NCI-H446 treated with DMSO at 0.1 percent for 48 hours (cell line): ENCODE data around the gene RNF175.

Source experiments
- DNase-seq: peaks from one replicate; lab custom pipeline; 2025; lab: John Stamatoyannopoulos, UW

Gene RNF175

DNA sequence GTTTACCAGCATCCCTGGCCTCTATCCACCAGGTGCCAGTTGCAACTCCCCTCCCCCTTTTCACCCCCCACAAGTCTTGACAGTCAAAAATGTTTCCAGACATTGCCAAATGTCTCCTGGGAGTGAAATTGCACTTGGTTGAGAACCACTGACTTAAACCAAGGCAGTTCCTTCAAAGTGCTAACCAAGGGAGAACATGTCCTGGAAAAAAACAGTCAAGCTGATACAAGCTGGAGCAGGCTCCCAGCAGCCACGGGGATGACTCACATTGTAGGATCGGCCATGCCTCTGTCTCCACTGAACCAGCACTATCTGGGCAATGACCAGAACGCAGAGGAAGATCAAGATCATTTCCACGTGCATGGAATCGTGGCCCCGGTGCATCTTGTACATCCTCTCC is 11.4 kb downstream of the RNF175 start:
- no peak for DNase-seq

DNA sequence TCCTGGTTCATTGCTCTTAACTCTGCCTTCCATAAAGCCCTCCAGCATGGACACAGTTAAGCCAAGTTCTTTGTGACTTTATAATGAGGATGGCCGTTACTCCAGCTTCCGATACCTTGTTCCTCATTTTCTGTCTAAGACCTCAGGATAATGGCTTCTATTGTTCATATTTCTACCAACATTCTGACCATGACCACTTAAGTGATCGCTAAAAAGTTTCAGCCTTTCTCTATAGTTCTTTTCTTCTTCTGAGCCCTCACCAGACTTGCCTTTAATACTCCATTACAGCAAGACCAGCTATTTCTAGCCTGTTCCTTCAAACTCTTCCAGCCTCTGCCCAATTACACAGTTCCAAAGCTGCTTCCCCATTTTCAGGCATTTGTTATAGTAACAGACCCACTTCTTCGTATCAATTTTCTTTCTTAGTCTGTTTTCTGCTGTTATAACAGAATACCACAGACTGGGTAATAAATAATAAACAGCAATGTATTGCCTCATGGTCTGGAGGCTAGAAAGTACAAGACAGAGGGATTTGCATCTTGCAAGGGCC is 12.3 kb downstream of the RNF175 start:
- no peak for DNase-seq

DNA sequence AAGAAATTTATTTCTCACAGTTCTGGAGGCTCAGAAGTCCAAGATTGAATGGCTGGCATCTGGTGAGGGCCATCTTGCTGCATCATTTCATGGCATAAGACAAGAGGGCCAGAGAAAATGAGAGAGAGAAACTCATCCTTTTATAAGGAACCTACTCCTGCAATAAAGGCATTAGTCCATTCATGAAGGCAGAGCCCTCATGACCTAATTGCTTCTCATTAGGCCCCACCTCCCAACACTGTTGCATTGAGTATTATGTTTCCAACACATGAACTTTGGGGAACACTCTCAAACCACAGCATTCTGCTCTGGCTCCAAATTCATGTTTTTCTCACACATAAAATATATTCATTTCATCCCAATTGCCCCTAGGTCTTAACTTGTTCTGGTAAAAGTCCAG is 14.2 kb downstream of the RNF175 start:
- DNase-seq, result no peak

DNA sequence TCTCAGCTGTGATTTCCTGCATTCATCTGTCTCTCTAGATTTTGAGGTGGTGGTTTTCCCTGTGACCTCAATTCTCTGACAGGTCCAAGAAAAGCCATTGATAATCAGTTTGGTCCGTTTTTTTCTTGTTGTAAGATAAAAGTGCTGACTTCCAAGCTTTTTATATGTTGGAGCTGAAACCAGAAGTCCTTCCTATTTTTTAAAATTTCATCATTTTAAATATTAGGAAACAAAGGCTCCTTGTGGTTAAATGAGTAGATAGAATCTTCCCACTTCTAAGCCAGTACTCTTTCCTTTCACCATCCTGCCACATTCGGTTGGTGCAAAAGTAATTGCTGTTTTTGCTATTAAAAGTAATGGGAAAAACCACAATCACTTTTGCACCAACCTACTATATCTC is 18.3 kb downstream of the RNF175 start:
- DNase-seq, result no peak

DNA sequence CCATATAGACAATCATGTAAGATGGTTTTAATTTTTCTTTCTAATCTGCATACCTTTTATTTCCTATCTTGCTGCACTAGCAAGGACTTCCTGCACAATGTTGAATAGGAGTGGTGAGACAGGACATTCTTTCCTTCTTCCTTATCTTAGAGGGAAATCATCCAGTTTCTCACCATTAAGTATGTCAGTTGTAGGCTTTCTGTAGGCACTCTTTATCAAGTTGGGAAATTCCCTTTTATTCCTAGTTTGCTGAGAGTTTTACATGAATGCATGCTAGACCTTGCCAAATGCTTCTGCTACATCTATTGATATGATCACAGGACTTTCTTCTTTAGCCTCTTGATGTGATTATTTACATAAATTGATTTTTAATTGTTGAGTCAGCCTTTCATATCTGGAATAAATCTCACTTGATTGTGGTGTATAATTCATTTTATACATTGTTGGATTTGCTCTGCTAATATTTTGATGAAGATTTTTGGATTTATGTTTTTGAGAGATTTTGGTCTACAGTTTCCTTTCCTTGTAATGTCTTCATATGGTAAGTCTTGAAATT is 23.8 kb downstream of the RNF175 start:
- DNase-seq, result no peak

DNA sequence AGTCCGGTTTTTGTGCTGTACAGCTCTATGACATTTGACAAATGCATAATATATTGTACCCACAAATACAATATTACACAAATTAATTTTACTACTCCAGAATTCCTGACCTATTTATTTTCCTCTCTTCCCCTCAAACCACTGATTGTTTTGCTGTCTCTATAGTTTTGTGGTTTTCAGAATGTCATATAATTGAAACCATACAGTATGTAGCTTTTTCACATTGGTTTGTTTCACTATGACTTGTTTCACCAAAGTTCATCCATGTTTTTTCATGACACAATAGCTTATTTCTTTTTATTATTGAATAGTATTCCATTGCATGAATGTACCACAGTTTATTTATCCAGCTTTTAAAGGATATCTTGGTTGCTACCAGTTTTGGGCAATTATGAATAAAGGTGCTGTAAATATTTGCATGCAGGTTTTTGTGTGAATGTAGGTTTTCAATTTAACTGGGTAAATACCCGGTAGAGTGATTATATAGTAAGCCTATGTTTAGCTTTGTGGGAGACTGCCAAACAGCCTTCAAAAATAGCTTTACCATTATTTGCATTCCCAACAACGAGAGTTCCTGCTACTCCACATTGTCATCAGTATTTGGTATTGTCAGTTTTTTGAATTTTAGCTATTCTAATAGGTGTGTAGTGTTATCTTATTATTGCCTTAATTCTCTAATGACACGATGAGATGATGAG is 25.9 kb downstream of the RNF175 start:
- no peak for DNase-seq

DNA sequence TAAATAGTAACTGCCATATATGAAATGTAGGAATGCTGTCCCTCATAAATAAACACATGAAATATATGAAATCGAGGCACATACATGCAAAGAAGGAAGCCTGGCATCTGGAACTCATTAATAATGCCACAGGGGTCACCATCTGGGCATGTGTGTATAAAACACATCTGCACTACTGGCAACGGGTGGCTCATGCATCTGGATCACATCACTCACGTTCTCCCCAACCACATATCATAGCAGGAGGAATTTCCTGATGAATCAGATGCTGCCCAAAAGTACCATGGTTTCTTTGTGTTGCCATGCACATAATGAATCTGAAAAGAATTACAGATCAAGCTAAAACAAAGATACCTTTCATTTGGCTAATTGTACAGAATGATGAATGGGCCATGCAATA is 28.6 kb downstream of the RNF175 start:
- DNase-seq, result no peak

DNA sequence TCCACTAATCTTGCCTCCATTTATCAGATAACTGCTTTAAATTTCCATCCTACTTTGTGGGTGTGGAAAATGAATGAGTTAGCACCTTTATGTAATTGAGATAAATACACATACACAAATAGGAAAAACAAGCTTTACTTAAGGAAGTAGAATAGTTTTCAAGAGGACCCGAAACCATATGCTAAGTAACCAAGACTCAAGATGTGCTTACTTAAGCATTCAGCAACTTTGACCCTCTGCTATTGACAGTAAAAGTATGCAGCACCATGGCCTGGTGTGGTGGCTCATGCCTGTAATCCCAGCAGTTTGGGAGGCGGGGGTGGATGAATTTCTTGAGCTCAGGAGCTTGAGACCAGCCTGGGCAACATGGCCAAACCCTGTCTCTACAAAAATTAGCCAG is 29.9 kb downstream of the RNF175 start:
- no peak for DNase-seq

DNA sequence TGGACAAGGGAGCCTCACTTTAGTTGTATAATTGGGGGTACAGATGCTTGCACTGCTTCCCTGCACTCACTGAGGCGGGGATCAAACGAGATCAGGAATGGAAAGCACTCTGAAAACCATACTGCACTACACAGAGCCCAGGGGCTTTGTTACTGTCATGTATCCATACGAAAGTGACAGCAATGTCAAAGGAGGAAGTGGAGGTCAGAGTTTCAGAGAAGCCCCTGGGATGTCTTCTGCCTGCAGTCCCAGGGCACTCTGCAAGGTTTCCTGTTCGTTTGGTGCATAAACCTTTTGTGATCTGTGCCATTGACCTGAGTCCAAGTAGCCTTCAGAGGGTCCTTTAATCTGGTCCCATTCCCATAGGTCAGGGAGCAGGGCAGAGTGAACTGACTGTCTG is 31.2 kb downstream of the RNF175 start:
- DNase-seq, result no peak

DNA sequence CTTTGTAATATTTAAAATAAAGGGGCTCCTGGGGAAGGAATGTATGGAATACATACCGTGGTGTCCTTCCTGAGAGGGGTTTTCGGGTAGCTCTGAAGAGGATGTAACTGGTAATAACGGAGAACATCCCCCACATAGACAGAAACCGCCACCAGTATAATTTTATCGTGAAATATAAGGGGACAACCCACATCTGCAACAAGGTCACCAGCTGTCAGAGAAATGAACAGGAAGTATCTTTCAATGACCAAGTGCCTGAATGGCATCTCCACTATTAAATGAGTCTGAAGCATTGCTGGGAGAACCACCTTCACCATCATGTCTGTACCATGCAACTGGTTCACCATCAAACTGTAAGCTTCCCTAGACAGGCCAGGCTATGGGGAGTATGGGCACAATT is 31.7 kb downstream of the RNF175 start:
- DNase-seq, result no peak

DNA sequence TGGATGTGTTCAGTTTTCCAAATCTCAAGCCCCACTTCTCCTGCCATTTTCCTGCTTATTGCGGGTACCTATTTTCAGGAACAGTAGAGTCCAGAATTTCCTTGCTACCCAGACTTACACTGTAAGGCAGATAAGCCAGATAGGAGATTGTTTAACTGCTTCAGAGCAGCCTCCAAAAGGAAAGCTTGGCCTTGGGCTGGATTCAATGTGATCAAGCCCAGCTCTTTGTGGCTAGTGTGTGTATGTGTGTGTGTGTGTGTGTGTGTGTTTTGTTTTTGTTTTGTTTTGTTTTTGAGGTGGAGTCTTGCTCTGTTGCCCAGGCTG is 34.0 kb downstream of the RNF175 start:
- DNase-seq, result no peak

DNA sequence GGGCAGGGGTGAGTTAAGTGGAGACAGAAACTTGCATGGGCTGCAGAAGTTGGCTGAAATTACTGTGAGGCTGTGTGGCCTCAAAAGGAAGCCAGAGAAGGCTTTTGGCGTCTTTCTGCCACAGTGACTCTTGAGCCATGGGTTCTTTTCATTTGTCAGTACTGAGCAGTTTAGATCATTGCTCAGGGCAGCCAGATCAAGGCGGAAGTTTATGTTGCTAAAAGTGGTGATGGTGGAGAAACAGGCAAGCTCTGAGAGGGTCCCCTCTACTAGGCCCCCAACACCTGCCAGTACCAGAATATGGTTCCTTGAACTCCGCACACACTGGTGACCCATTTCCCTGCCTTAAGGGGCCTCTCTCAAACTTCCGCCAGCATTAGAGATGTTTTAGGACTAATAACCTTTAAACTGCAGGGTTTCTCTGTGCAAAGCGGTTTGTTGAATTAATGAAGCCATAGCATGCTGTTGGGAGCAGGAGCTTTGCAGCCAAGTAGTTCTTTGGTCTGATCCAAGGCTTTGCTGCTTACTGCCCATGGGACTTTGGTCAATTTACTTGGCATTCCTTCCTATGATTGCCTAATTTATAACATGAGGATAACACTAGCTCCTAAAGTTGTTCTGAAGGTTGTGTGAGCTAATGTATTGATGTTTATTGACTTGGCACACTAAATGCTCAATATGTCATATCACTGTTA is 34.5 kb downstream of the RNF175 start:
- no peak for DNase-seq

DNA sequence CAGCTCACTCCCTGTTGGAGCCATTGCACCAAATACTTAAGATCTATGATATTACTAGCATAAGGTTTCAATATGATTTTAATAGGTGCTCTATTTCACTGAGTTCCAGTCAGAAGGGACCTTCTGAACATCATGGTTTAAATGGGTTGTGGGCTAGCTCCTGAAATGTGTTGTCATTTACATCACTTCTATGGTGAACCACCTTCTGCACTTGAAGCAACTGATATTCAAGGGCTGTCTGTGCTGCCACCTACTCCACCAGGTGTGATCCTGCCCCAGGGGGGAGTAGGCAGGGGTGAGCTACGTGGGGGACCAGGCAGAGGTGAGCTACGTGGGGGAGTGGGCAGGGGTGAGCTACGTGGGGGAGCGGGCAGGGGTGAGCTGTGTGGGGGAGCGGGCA is 35.2 kb downstream of the RNF175 start:
- DNase-seq, result no peak

DNA sequence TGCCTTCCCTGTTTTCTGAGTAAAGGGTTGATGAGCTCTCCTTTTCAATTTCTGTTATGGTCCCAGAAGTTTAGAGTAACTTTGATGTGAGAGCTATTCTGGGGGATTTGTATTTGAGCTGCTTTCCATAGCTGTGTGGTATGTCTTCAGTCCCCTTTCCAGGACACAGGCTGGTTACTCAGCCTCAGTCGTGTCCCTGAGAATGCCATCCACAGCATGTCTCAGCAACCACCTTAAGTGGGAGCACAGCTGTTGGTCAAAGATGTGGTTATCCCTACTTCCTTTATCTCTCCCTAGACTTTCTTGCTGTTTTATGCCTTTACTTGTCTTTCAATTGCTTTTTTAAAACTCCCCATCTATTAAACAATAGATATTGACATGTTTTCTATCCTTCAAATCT is 37.8 kb downstream of the RNF175 start:
- no peak for DNase-seq

DNA sequence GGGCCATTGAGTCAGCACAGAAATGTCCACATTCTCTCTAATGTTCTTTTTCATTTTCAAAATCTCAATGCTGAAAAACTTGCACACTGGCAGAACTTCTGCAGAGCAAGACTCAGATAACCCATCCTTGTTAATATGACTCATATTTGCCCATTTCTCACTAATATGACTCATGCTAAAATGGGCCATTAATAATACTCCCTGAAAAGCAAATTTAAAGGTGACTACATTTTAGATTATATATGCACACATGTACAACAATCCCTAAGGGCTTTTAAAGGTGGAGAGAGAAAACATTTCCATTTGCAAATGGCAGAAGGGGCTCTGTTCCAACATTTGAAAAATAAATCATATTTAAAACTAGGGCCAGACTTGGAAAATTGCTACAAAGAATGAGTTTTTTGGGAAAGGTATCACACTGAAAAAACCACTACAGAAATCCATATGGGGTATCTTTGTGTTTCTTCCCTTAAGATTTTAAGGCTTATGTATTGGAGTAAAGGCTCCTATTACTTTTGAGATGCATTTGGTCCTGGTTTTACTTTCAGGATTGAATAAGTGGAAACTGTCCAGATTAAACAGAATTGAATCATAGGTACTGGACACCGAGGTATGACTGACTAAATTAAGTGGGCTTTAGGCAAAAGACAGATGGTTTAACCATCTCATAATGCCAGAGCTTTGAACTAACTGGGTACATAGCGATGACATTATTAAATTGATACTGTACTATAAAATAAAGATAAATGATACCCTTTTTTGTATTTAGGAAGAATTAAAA is 45.8 kb downstream of the RNF175 start:
- no peak for DNase-seq

DNA sequence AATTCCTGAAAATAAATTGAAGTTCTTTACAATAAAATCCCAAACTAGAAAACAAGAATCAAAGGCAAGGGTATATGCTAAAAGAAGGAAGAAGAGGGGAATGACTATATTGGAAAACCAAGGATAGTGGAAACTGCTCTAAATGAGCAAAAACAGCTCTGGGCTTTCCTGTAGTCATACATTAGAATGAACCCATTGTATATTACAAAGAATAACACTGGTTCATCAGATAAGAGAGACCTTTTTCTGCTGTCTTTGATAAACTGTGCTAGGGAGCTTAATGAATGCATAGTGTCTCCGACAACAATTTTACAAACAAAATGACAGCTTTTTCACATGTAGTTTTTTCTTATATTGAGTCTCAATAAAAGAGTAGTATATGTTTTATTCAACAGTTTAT is 49.1 kb downstream of the RNF175 start:
- DNase-seq, result no peak

DNA sequence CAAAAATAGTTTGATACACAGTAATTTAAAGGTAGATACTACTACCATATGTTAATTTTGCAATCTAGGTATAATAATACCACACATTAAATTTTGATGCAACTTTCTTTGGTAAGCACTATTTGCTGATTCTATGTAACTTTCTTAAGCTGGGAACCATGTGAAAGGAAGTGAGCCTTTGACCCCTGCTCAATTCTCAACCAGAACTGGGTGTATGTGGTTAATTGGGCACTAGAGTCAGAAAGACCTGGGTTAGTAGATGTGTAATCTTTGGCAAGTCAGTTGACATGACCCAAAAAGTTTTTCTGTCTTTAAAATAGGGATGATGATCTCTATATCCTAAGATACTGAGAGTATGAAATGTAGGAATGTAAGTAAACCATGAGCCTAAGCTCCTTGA is 53.3 kb downstream of the RNF175 start:
- DNase-seq, result no peak

DNA sequence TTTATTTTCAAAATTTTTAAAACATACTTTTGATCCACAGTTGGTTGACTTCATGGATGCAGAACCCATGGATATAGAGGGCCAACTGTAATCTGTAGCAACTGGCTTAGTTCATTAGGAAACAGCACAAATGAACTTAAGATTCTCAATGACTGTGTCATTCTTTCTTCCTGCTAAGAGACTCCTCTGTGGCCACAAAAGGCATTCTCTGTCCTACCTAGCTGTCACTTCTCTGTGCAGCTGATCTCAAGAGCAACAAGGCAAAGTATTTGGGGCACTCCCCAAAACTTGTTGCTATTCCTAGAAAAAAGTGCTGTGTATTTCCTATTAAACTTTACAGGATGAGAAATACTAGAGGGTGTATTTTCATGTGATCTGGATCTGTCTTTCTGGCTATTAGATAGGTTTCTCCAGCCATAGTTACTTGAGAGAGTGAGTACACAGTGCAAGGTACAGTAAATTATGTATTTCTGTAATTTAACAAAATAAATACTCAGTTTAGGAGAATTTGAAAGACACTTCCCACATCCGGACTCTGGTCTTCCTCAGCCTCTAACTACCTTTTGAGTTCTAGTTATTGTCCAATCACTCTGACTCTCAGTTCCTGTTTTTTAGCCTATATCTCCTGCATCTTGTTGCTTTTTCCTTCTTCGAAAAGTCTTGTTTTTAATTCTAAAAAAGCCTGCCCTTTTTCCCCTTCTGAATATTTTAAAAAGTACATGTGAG is 53.9 kb downstream of the RNF175 start:
- DNase-seq, result no peak

DNA sequence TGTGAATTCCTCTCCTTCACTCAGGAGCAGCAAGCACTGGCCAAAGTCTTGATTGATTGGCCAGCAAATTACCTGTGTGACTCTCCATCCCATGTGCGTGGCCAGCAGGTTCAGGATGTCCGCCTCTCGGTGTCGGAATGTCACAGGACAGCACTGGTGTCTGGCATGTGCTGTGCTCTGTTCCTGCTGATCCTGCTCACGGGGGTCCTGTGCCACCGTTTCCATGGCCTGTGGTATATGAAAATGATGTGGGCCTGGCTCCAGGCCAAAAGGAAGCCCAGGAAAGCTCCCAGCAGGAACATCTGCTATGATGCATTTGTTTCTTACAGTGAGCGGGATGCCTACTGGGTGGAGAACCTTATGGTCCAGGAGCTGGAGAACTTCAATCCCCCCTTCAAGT is 55.3 kb downstream of the RNF175 start:
- DNase-seq, result no peak

DNA sequence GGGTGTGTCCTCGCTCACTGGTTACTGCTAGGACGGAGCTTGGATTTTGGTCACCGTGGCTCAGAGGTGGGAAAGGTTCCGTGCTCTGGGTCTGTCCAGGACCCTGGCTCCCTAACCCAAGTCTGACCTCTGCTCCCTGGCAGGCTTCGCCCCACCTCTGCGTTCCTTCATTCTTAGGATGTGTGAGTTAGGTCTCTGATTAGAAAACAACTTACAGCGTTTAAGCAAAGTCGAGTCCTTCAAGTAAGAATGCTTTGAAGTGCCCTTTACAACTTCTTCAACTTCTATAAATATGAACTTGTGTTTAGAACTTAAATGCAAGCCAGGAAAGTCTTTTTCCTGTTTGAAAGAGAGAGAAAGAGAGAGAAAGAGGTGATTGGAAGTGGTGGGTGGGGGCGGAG is 74.9 kb downstream of the RNF175 start:
- no peak for DNase-seq

DNA sequence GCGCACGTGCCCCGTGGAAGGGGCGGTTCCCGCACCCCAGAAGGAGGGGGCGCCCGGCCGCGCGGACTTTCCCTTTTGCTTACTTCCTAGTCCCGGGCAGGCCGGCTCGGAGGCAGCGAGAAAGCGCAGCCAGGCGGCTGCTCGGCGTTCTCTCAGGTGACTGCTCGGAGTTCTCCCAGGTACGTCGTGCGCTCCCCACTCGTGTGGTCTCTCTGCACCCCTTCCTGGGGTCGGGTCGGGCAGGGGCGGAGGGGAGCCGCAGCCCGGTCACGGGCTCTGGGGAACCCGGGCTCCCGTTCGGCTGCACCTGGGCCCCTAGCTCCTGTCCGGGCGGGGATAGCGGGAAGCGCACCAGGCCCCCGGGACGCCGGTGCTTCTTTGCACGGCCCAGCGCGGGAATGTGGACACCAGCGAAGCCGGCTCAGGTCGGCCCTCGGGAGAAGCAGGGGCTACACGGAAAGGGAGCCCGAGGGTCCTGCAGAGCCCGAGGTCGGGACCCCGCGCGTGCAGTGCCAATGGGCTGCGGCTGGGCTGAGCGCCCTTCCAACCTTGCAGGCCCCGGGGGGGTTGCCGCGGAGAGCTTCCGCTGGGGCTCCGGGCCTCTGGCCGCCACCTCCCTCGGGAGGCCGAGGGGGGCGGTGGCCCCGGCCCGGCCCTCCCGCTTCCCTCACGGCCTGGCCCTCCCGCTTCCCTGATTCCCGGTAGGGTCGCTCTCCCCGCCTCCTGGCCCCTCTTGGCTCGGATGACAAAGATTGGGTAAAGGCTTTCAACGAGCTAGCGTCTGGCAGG is 75.4 kb downstream of the RNF175 start, which contains the start of gene TLR2:
TSS of gene TLR2 (plus strand) at position 99 of the 789 bp plus-strand sequence. CDS start 18,628 bp downstream, outside the sequence.
- DNase-seq, result no peak
